HUDEP-2 (cell line): ENCODE results near the gene KIF2C.
"Not testable (repeated sequence)": the region's sequence is repeated elsewhere in the genome, so short reads cannot be mapped to it uniquely, and the experiment has no call there.

Experiments used
- DNase-seq, 76 experiments: peaks; one replicate each; lab custom pipeline; 2025; ENCODE audit not compliant: unreplicated experiment in 76 of 76; lab: John Stamatoyannopoulos, UW

Gene KIF2C

DNA sequence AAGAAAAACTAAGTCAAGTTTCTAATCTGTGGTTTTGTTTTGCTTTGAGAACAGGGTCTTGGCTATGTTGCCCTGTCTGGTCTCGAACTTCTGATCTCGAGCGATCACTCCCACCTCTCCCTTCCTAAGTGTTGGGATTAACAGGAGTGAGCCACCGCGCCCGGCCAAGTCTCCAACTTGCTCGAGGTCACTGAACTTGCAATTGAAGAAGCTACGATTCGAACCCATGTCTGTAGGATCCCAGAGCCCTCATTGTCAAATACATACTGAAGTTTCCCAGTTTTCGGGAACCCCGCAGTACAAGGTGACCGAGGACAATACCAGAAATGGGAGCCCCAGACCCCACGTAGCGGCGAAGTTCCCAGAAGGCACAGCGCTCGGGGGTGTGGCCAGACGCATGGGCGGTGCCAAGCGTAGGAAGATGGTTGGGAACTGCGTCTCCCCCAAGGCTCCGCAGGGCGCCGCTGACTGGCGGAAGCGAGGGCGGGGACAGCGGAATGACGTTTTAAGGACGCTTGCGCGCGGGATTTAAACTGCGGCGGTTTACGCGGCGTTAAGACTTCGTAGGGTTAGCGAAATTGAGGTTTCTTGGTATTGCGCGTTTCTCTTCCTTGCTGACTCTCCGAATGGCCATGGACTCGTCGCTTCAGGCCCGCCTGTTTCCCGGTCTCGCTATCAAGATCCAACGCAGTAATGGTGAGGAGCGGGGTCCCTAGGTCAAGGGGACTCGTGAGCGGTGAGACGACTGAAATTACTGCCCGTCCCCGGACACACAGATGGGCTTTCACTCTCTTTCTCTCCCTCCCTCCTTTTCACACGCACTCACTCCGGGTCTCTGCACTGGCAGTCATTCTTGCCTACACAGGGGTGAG lies at the start of gene KIF2C:
TSS of gene KIF2C (plus strand) at position 531 of the 872 bp plus-strand sequence. CDS start at position 627, 96 bp downstream.
- peak; percentile 54 to 97 (median 93) for DNase-seq

DNA sequence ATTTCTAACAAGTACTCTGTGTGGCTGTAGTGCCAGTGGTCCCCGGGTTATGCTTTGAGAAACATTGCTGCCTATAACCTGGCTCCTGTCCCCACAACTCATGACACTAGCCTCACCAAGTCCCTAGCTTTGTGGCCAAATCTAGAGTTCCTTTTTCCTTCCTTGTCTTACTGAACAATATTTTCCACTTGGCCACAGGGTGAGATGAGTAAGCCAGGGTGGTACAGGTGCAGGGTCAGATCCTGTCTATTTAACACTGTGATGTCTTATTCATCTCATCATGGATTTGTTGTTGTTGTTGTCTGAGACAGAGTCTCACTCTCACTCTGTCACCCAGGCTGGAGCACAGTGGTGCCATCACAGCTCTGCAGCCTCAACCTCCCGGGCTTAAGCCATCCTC lies 46.5 kb upstream of the KIF2C start:
- peak in 1 of 76 experiments; percentile 9 for DNase-seq

DNA sequence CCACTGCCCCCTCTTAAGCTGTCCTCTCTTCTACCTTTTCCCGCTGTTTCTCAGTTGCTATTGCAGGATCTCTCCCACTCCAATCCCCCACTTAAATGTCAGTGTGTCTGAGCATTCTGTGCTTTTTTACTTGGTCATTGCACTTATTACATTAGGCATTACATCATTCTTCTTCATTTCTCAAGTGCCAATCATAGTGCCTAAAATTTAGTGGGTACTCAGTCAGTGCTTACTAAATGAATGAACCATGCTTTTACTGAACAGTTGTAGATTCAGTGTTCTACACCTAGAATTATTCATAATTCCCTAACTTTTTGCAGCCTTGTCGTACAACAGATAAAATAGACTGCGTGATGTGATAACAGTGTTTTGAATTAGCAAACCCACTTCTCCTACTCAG lies 45.7 kb upstream of the KIF2C start:
- no peak for DNase-seq

DNA sequence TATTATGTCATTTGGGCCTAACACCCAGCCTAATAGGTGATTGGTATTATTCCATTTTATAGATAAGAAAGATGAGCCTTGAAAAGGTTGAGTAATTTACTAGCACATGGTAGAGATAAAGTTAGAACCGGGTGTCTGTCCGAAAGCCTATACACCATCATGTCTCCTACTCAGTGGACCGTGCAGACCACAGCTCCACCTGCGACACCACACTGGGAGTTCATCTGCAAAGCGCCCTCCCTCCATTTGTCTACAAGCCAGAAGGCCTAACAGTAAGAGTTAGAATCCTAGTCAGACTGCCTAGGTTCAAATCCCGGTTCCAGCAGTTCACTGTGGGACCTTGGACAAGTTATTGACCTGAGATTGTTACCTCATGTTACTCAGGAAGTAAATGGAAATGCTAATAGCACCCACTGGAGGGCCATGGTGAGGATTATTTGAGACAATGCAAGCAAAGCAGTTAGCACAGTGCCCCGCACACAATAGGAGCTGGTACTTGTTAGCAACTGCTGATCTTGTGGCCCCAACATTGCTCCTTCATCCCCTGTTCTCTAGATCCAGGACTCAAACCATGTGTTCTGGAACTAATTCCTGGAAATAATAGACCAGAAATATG lies 44.7 kb upstream of the KIF2C start:
- DNase-seq: no peak

DNA sequence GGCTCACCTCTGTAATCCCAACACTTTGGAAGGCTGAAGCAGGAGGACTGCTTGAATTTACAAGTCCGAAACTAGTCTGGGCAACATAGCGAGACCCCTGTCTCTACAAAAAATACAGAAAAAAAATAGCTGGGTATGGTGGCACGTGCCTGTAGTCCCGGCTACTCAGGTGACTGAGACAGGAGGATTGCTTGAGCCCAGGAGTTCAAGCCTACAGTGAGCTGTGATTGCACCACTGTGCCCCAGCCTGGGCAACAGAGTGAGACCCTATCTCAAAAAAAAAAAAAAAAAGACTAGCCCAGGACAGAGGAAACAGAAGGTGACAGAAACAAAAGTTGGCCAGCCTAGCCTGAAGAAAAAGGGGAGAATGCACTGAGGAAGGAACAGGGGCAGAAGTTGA lies 44.0 kb upstream of the KIF2C start:
- no peak for DNase-seq

DNA sequence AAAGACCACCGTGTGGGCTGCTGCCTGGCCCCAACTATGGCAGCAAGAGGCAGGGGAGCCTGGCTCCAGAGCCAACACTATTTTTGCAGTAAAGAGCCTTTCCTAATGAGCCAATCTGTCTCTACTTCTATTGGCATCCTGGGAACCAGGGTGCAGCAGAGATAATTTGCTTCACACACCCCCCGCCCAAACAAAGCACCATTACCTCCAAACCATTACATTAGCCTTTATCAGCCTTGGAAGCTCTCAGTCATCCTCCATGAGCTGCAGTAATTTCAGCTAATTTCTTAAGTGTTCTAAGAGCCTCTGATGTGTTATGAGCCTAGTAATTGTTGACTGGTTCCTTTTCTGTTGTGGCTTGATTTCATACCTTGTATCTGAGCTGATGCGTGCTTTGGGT lies 43.5 kb upstream of the KIF2C start:
- no peak for DNase-seq

DNA sequence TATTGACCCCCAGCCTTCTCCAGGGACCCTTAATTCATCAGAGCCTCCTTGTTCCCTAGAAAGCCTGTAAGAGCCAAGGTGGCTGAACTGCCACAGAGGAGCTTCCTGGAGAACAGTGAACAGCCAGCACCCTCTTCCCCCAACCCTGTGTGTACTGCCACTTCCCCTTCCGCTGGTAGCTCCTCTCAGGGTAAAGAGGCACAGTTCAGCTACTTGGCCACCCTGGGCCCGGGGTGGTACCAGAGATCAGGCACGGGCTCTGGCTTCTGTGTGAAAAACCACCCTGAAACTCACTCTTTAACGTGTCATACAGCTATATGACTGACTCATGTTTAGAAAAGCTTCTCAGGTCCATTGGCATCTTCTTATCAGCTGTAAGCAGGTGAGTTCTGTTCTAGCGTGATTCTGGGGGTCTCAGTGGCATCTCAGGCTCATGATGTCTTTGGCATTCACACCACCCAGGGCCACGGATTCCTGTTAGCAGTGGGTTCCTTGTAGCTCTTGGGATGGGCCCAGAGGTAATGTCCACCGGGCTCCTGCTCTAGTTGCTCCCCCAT lies 42.8 kb upstream of the KIF2C start:
- DNase-seq: peak in 1 of 76 experiments; percentile 10

DNA sequence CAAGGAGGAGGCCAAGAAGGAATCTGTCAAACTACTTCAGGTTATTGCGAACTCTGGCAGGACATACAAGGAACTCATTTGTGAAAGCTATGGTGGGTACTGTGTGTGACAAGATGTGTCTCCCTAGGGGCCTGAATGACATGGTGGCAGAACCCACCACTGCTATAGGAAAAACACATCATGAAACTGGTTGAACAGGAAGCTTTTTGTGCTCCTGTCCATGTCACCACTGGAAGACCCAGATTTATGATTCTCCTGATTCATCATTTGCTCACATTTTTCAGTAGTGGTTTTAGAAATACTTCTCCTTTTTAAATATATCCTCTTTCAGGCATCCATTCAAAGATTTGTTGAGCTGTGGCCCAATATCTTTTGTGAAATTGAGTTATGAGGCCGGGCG lies 41.5 kb upstream of the KIF2C start:
- no peak for DNase-seq

DNA sequence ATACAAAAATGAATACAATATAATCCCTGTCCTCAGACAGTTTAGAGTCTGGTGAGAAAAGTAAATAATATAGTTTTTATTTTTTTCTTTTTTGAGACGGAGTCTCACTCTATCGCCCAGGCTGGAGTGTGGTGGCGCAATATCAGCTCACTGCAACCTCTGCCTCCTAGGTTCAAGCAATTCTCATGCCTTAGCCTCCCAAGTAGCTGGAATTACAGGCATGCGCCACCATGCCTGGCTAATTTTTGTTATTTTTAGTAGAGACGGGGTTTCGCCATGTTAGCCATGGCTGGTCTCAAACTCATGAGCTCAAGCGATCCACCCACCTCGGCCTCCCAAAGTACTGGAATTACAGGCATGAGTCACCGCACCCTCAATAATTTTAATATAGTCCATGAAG lies 40.3 kb upstream of the KIF2C start:
- DNase-seq: not testable (repeated sequence)

DNA sequence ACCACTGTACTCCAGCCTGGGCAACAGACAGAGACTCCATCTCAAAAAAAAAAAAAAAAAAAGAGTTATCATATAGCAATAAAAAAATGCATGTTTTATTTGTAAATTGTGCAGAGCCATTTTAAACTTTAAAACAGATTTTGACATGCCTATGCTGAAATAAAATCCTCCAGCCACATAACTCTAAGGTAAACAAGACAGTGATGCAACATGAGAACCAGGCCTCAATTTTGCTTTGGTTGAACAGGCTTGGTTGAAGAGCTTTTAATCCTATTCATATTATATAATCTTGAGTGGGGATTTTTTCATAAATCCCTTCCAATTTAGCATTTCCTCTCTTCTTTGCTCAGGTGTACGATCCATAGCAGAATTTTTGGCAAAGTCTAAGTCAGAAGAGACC lies 39.1 kb upstream of the KIF2C start:
- DNase-seq: no peak

DNA sequence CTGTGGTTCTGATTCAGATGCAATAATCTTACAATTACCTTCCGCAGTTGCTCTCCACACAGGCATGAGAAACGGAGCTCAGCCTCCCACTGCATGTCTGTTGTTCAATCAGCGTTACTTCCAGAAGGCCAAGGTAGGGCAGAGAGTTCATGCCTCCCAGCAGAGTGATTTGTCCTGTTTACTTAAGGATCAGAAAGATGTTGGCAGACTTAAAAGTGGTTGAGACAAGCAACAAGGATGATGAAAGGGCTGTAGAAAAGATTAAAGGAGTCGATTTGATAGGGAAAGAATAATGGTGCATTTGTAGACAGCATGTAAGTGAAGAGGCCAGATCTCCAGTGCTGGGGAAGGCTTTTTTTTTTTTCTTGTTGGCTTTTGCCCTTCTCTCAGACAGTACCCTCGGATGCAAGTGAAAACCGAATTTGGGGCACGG lies 38.5 kb upstream of the KIF2C start:
- no peak for DNase-seq

DNA sequence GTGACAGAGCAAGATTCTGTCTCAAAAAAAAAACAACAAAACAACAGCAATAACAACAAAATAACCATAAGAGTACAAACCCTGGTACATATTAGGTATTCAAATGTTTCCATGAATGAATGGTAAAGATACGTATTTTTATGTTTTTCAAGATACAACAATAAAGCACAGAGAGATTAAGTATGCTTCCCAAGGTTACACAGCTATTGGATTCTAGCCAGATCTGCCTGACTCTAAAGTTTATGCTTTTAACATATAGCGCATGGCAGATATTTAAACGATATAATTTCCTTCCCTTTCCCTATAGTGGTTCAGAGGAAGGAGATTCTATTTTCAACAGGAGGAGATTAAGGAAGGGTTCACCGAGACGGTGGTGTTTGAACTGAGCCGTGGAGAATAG lies 34.2 kb upstream of the KIF2C start:
- DNase-seq: no peak

DNA sequence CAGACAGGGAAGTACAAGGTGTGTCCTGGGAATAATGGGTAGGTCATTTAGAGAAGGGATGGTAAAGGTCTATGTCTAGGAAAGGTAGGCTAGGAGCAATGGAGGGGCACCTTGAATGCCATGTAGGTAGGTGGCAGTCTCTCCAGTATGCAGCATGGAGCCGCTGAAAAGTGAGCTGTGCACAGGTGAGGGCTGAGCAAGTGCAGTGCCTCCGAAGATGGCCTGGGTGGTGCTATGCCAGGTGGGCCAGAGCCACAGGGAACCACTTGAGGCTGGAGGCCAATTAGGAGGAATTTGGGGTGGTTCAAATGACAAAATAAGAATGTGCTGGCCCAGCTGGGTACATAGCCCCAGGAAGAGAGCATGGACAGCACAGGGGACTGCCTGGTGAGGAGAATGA lies 33.7 kb upstream of the KIF2C start:
- DNase-seq: no peak

DNA sequence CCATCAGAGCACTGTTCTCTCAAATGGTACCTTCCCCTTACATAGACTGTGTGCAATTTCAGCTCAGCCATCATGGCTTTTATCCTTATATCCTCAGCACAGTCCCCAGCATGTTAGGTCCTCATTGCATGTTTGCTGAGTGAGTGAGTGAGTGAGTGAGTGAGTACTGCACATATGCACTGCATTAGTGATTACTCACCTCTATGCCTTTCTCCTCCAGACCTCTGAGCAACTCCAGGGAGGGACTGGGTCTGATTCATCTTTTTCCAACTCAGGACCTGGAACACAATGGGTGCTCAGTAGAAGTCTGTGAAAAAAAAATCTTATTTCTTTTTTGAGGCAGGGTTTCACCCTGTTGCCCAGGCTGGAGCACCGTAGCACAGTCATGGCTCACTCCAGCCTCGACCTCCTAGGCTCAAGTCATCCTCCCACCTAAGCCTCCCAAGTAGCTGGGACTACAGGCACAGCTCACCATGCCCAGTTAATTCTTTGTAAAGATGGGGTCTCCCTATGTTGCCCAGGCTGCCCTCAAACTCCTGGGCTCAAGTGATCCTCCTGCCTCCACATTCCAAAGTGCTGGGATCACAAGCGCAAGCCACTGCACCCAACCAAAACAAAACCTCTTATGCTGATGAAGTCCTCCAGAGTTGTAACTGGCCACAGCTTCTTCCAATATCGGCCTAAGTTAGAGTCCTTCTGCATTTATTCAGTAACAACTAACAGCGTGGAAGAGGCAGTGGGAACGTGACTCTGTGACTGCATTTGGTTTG lies 32.3 kb upstream of the KIF2C start:
- DNase-seq: no peak

DNA sequence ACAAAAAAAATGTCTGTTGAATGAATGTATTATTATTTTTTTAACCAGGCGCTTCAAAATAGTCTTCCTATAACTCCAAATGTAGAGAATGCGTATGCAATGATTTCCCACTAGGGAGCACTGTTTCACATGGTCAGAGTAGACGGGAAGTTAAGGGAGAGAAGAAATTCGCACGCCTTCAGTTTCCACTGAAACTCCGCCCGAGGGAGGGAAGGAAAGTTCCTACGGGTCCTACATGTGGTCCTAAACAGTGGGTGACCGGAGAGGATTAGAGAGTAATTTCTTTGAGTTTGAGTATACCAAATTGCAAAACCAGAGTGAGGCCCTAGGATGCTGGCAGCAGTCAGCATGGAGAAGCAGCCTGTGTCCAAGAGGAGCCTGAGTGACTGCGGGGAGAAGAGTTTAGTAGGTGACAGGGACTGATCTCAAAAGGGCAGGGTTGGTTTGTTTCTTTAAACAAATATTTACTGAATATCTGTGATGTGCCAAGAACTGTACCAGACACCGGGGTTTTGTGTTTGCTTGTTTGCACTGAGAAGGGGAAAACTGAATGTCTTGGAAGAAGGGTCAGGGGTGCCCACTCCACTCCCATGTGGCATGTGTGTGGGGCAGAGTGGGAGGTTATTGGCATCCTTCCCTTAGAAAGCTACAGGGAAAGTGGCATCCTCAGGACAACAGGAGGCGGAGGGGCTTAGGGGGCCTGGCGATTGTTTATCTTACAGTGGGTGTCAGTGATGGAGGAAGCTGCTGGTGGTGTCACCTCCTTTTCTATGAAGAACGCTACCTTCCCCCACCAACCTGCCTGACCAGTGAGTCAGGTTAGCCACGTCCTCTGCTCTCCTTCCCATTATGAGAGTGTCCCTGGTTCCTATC lies 31.4 kb upstream of the KIF2C start:
- peak in 25 of 76 experiments; percentile 4 to 61 (median 23) for DNase-seq

DNA sequence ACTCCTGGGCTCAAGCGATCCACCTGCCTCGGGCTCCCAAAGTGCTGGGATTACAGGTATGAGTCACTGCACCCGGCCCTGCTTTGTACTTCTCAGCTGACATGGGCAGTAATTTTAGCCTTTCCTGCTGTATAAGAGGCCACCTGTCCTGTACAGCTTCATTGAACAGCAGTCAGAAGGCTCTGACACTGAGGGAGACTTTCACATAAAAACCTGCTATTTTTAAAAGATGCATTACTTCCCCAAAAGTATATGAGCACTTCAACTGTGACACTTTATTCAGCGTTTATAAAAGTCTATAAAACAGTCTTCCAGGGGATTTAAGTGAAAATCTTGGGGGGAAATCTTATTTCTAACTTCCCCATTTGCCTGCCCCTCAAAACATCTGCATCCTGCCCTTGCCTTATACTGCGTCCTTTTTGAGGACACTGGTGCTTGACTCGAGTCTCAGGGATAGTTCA lies 26.3 kb upstream of the KIF2C start:
- DNase-seq: no peak

DNA sequence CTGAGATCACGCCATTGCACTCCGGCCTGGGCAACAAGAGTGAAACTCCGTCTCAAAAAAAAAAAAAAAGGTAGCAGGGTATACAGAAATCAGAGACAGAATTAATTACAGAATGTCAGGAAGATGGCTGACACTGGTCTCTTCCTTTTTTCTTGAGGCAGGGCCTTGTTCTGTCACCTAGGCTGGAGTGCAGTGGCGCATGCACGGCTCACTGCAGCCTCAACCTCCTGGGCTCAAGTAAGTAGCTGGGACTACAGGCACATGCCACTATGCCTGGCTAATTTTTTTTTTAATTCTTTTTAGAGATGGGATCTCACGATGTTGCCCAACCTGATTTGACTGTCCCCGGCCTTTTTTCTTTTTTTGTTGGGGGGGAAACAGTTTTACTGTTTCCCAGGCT lies 25.1 kb upstream of the KIF2C start:
- no peak for DNase-seq

DNA sequence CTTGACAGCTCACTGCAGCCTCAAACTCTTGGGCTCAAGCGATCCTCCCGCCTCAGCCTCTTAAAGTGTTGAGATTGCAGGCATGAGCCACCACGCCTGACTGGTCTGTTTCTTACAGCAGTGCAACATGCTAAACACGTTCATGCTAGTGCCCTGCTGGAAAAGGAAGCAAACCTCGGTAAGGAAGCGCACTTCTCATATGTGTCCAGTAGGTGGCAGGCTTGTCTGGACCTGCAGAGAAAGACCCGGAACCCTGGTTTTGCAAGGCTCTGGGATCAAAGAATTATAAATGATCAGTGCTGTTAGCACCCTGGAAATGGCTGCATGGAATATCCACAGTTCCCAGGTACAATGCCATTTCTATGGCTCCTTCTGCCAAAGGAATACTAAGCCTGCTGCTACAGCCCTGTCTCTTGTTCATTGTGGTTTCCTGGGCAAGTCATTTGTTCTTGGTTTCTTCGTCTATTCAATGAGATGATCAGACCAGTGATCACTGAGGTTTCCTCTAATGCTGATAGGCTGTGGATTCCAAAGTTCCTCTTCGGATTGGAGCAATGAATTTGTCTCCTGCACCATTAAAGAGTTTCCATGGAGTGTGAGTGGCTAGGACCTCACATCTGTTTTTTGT lies 24.6 kb upstream of the KIF2C start:
- DNase-seq: peak in 59 of 76 experiments; percentile 6 to 77 (median 41)

DNA sequence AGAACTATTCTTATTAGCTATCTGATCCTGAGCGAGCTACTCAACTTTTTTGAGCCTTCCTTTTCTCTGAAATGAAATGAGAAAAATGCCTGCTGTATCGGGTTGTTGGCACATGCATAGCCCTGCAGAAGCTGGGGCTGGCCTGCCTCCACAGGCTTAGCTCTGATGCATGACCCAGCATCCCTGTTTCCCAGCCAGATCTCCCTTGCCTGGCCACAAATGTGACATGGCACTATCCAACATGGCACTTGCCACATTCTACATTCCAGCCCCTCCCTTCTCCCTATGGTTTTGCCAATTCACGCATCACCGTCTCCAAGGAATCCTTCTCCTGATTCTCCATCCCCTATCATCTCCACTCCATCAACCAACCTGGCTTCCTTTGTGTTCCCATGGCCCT lies 22.5 kb upstream of the KIF2C start:
- DNase-seq: no peak

DNA sequence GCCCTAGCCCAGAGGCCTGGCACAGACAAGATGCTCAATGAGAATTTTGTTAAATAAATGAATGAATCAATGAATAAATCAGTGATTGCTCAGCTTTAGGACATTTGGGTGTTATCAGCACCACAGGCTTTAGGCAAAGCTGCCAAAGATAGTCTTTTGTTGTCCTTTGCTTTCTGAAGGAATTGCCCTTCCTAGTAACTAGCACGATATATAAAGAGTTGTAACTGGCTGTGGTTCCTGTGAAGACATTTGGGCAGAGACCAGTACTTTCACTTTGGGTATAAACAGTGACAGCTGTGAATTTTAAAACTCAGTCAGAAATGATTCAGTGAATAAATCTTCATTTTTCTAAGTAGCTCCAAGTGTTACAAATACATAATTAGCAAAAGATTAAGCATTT lies 22.0 kb upstream of the KIF2C start:
- no peak for DNase-seq
